Upper lobe of left lung (tissue), 4 donors: Measurements from ENCODE around the gene CABLES2.

Source experiments
- CTCF ChIP-seq, 6 experiments: fragments of 450-650 bp in 4 of 6; fragments of 200-600 bp in 2 of 6; sonication (generic) in 2 of 6; IDR thresholded peaks; one replicate each; pipeline ENCODE4 v1.5.1; 2016 to 2019; ENCODE audit warnings: antibody characterized with exemption in 6 of 6
- EP300 ChIP-seq, 4 donors: sonication (generic); formaldehyde crosslinking; IDR thresholded peaks; one replicate each; pipeline ENCODE4 v1.5.1; 2017; ENCODE audit warnings: antibody characterized with exemption in 4 of 4, control low read depth in 2 of 4
- POLR2A ChIP-seq, 4 donors: fragments of 450-650 bp; IDR thresholded peaks; one replicate each; pipeline ENCODE4 v1.5.1; 2016 to 2017; ENCODE audit warnings: antibody characterized with exemption in 4 of 4, mild to moderate bottlenecking in 2 of 4
- POLR2AphosphoS5 ChIP-seq, 2 donors: sonication (generic); formaldehyde crosslinking; IDR thresholded peaks; one replicate each; pipeline ENCODE4 v1.5.1; 2017; ENCODE audit warnings: antibody characterized with exemption in 2 of 2

GRCh38 chr20:62392621-62393334 lies 14.3 kb downstream of the CABLES2 start:
- no peak for TF ChIP-seq POLR2AphosphoS5 (IDR thresholded peaks at IDR 0.05)
- TF ChIP-seq CTCF (IDR thresholded peaks at IDR 0.05): no peak
- no peak for TF ChIP-seq POLR2A (IDR thresholded peaks at IDR 0.05)
- no peak for TF ChIP-seq EP300 (IDR thresholded peaks at IDR 0.05)
